B cell (primary cell): ENCODE data around the gene ERO1B. TPM values are rescaled to one million over a fixed set of nuclear protein-coding genes. Genes with fewer than 3 reads are reported as not detected.

Experiments used
- ATAC-seq: fragments of 200-7000 bp; cut with Tn5 transposase; one replicate; pipeline ENCODE4 v1.10.0; 2021; ENCODE audit warnings: low read depth, mild to moderate bottlenecking, moderate number of reproducible peaks, moderate library complexity
- CTCF ChIA-PET: fragments of 350-600 bp; sonication (Branson Sonifier 250); formaldehyde crosslinking; loops from one replicate; lab custom pipeline; 2021; ENCODE audit warnings: antibody characterized with exemption, inconsistent platforms; lab: Charles Lee
- POLR2A ChIA-PET: fragments of 350-600 bp; sonication (Branson Sonifier 250); formaldehyde crosslinking; loops from one replicate; lab custom pipeline; 2021; ENCODE audit warnings: antibody characterized with exemption; lab: Charles Lee
- DNase-seq: peaks from one replicate; pipeline ENCODE4 v3.0.0; 2013
- H2AFZ ChIP-seq: 2 replicates; pipeline ENCODE4 v1.6.1; 2012; ENCODE audit warnings: mild to moderate bottlenecking, low read depth, low read length; ENCODE audit not compliant: insufficient read depth, poor library complexity, severe bottlenecking
- H3K27ac ChIP-seq, 2 donors: 1 replicate in 1 of 2; 2 replicates in 1 of 2; pipeline ENCODE4 v1.5.1; 2012 to 2013; ENCODE audit warnings: low read length in 2 of 2, mild to moderate bottlenecking in 2 of 2, moderate library complexity in 1 of 2
- H3K27me3 ChIP-seq, 4 experiments: fragments of 200-600 bp in 1 of 4; sonication (generic) in 1 of 4; replicated peaks in 1 of 4; 1 replicate in 2 of 4; 2 replicates in 2 of 4; pipeline versions ENCODE4 v1.6.1 to v1.7.0; 2013 to 2016; ENCODE audit warnings: low read length in 3 of 4, mild to moderate bottlenecking in 2 of 4, mixed read lengths in 1 of 4, moderate library complexity in 1 of 4; ENCODE audit not compliant: insufficient read depth in 4 of 4, control insufficient read depth in 3 of 4; ENCODE audit errors: control extremely low read depth in 1 of 4
- H3K36me3 ChIP-seq, 2 experiments: replicated peaks in 1 of 2; 1 replicate in 1 of 2; 2 replicates in 1 of 2; pipeline versions ENCODE4 v1.6.1 to v1.7.1; 2013; ENCODE audit warnings: low read length in 1 of 2; ENCODE audit not compliant: insufficient read depth in 2 of 2, control insufficient read depth in 1 of 2; ENCODE audit errors: control extremely low read depth in 1 of 2, extremely low read depth in 1 of 2
- H3K4me1 ChIP-seq, 2 donors: fragments of 200-600 bp in 1 of 2; sonication (generic) in 1 of 2; 1 replicate in 1 of 2; 2 replicates in 1 of 2; pipeline versions ENCODE4 v1.5.1 to v1.6.1; 2013 to 2017; ENCODE audit warnings: low read length in 2 of 2; ENCODE audit not compliant: control insufficient read depth in 2 of 2, insufficient read depth in 2 of 2
- H3K4me2 ChIP-seq: replicated peaks from 2 replicates; pipeline ENCODE3; 2012; ENCODE audit warnings: mild to moderate bottlenecking, low read depth, low read length; ENCODE audit not compliant: poor library complexity, severe bottlenecking
- H3K4me3 ChIP-seq, 5 experiments: fragments of 200-600 bp in 1 of 5; sonication (generic) in 1 of 5; 1 replicate in 3 of 5; 2 replicates in 2 of 5; pipeline versions ENCODE4 v1.5.1 to v1.7.0; 2011 to 2016; ENCODE audit warnings: low read length in 4 of 5, mild to moderate bottlenecking in 4 of 5, low read depth in 2 of 5, control low read depth in 1 of 5, moderate library complexity in 1 of 5; ENCODE audit not compliant: insufficient read depth in 1 of 5; ENCODE audit errors: control extremely low read depth in 1 of 5, extremely low read depth in 1 of 5
- H3K79me2 ChIP-seq: fragments of 200-600 bp; sonication (generic); one replicate; pipeline ENCODE4 v1.6.0; 2016; ENCODE audit warnings: low read length; ENCODE audit not compliant: control insufficient read depth, insufficient read depth
- H3K9ac ChIP-seq: fragments of 200-600 bp; sonication (generic); 2 replicates; pipeline ENCODE4 v1.6.1; 2017; ENCODE audit warnings: mild to moderate bottlenecking, low read length, moderate library complexity
- H3K9me3 ChIP-seq, 3 donors: one replicate each; pipeline versions ENCODE4 v1.6.1 to v1.7.1; 2013; ENCODE audit warnings: low read length in 2 of 3; ENCODE audit not compliant: control insufficient read depth in 2 of 3, insufficient read depth in 1 of 3; ENCODE audit errors: control extremely low read depth in 1 of 3
- H4K20me1 ChIP-seq: 2 replicates; pipeline ENCODE4 v1.6.0; 2012; ENCODE audit warnings: mild to moderate bottlenecking, low read length; ENCODE audit not compliant: insufficient read depth, control insufficient read depth, poor library complexity, severe bottlenecking
- H3K27ac Mint-ChIP-seq: one replicate; pipeline ENCODE4 v1.8.0; 2021; ENCODE audit warnings: mixed read lengths
- H3K27me3 Mint-ChIP-seq: one replicate; pipeline ENCODE4 v1.8.0; 2021; ENCODE audit warnings: mixed read lengths
- H3K4me1 Mint-ChIP-seq: one replicate; pipeline ENCODE4 v1.8.0; 2021; ENCODE audit warnings: mixed read lengths
- H3K4me3 Mint-ChIP-seq: one replicate; pipeline ENCODE4 v1.8.0; 2021; ENCODE audit warnings: mixed read lengths
- H3K9me3 Mint-ChIP-seq: one replicate; pipeline ENCODE4 v1.8.0; 2022; ENCODE audit warnings: mixed read lengths; ENCODE audit not compliant: insufficient read depth
- EZH2 ChIP-seq: IDR thresholded peaks from 2 replicates; pipeline ENCODE4 v1.6.1; 2012; ENCODE audit warnings: borderline replicate concordance, low read depth, mild to moderate bottlenecking, moderate library complexity, low read length; ENCODE audit not compliant: insufficient read depth, poor library complexity, severe bottlenecking
- WGBS: methylation state at CpG from one replicate; pipeline ENCODE4 v1.1.5; 2013; ENCODE audit warnings: missing lambda C conversion rate; ENCODE audit not compliant: insufficient coverage; 5-methylcytosine and 5-hydroxymethylcytosine counted together
- intact Hi-C: fragments of 100-400 bp; cut with micrococcal nuclease; formaldehyde crosslinking; loops from one replicate; pipeline ENCODE4 v1.10.0; 2022
- polyA plus RNA-seq: library from polyadenylated mRNA; depleted of rRNA; stranded (reverse); fragments of >200 nt; gene quantifications from 2 replicates; pipeline ENCODE4 v1.2.3, GENCODE V29; 2012
- total RNA-seq, 2 donors: library from RNA; stranded (reverse); fragments of 120-200 nt in 1 of 2; gene quantifications; 1 replicate in 1 of 2; 2 replicates in 1 of 2; pipeline versions ENCODE4 v1.2.3 to v1.2.4, GENCODE V29; 2013 to 2022
- TF ChIP-seq, protein P1 (sequence below): fragments of 200-600 bp; IDR thresholded peaks from one replicate; pipeline ENCODE4 v1.8.0; 2022; ENCODE audit warnings: antibody characterized with exemption, mild to moderate bottlenecking

Gene ERO1B
- total and polyA plus RNA-seq, 2 donors (not counting 1 experiment from before 2014, with no cell fraction given), result 5.1 to 25.6 TPM

DNA sequence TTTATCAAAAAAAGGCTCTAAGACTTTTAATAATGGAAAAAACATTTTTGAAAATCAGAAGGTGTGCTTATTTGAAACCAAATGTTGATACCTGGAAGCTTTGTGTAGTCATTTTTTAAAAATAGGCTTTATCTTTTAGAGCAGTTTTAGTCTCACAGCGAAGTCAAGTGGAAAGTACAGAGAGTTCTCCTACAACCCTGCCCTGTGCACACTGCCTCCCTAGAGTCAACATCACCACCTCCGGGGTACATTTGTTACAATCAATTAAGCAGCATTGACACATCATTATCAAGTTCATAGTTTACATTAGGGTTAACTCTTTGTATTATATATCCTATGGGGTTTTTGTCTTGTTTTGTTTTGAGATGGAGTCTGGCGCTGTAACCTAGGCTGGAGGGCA, 10.7 kb upstream of the ERO1B start:
- H3K4me1 ChIP-seq, result no peaks in the 10 kb centered on the region
- Mint-ChIP-seq H3K27ac (no peak overlapping the region), H3K27me3 (peaks cover 4% of the 10 kb centered on the region), H3K9me3 (no peaks in the 10 kb centered on the region), H3K4me1 (no peaks in the 10 kb centered on the region), H3K4me3 (no peak overlapping the region)
- no peaks in the 10 kb centered on the region for H3K79me2 ChIP-seq
- ChIA-PET CTCF (no interaction called here), POLR2A (no interaction called here)
- no peak overlapping the region for H2AFZ ChIP-seq
- intact Hi-C loops, result no loop called here
- no peak overlapping the region for H3K4me3 ChIP-seq
- no peak for ATAC-seq
- no peaks in the 10 kb centered on the region for H3K36me3 ChIP-seq
- no peaks in the 10 kb centered on the region for H3K9me3 ChIP-seq
- H3K27me3 ChIP-seq, result no peaks in the 10 kb centered on the region
- DNase-seq, result no peak
- no peaks in the 10 kb centered on the region for H4K20me1 ChIP-seq
- H3K4me2 ChIP-seq, result no peak overlapping the region
- H3K27ac ChIP-seq, result no peak overlapping the region
- H3K9ac ChIP-seq, result no peak overlapping the region
- 100% methylated on average over 1 of the region's 3 CpGs for WGBS
- TF ChIP-seq EZH2, result no peak
- TF ChIP-seq, protein P1, sequence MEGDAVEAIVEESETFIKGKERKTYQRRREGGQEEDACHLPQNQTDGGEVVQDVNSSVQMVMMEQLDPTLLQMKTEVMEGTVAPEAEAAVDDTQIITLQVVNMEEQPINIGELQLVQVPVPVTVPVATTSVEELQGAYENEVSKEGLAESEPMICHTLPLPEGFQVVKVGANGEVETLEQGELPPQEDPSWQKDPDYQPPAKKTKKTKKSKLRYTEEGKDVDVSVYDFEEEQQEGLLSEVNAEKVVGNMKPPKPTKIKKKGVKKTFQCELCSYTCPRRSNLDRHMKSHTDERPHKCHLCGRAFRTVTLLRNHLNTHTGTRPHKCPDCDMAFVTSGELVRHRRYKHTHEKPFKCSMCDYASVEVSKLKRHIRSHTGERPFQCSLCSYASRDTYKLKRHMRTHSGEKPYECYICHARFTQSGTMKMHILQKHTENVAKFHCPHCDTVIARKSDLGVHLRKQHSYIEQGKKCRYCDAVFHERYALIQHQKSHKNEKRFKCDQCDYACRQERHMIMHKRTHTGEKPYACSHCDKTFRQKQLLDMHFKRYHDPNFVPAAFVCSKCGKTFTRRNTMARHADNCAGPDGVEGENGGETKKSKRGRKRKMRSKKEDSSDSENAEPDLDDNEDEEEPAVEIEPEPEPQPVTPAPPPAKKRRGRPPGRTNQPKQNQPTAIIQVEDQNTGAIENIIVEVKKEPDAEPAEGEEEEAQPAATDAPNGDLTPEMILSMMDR, result no peak

DNA sequence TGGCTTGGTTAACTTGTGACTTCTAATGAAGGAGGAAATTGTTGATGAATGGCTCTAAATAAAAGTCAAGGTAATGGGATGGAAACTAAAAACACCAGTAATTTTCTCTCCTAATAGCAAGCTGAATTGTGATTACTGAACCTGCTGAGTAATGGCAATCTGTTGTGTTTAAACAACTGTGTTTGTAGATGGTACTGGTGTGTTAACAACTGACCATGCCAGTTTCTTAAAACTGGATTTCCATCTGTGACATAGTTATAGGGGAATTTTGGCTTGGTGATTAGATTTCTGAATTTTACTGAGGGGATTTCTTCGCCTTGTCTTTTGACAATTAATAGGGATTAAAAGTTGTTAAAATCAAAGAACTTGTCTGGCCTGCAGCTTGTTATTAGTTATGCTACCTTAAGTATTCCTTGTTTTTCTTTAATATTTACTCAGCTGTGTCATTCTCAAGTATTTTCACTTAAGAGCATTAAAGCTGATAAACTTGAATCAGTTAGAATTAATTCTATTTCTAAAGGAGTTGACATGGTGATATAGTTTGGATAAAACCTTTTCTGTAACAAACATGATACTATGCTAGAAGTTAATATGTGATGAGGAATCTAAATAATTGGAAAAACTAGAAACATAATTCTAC, 7.9 kb upstream of the ERO1B start:
- Histone ChIP-seq H3K4me2 (no peak overlapping the region), H3K36me3 (no peaks in the 10 kb centered on the region), H3K79me2 (no peaks in the 10 kb centered on the region), H3K4me3 (no peak overlapping the region), H3K27me3 (no peaks in the 10 kb centered on the region), H3K9me3 (no peaks in the 10 kb centered on the region), H3K4me1 (peaks cover 8 to 10% of the 10 kb centered on the region in 2 donors), H3K9ac (no peak overlapping the region), H2AFZ (no peak overlapping the region), H3K27ac (no peak overlapping the region), H4K20me1 (no peaks in the 10 kb centered on the region)
- no peaks in the 10 kb centered on the region for H3K27me3 Mint-ChIP-seq
- ChIA-PET POLR2A (no interaction called here), CTCF (interaction anchor here (0.6 to 0.7 kb wide), 2 partner anchors 185 to 810 kb away, joined by 4 to 6 read pairs; no protein-coding TSS in a partner anchor)
- peaks cover 13% of the 10 kb centered on the region for H3K4me1 Mint-ChIP-seq
- no peak for DNase-seq
- no CpG with 5 or more reads among the region's 1 CpG for WGBS
- ATAC-seq, result no peak
- no peak overlapping the region for H3K4me3 Mint-ChIP-seq
- TF ChIP-seq, protein P1, result no peak
- no peak for TF ChIP-seq EZH2
- no peak overlapping the region for H3K27ac Mint-ChIP-seq
- no peaks in the 10 kb centered on the region for H3K9me3 Mint-ChIP-seq
- intact Hi-C loops, result loop anchor here (10.0 kb wide), 1 partner anchor 185 kb away; no protein-coding TSS in a partner anchor
